ENCODE results near the gene ANXA11. TPM values are rescaled to one million over a fixed set of nuclear protein-coding genes. Genes with fewer than 3 reads are reported as not detected.

ANXA11 gene
- total RNA-seq, 1 experiment from 2014 or later: 434 TPM

- CTCF ChIA-PET: no interaction called here
- ATAC-seq: peak; percentile 55
Measured at GRCh38 chr10:80104066-80104926, 101.0 kb downstream of the ANXA11 start.

More at GRCh38 chr10:80104066-80104926, 101.0 kb downstream of the ANXA11 start:
- TF ChIP-seq EZH2 (IDR thresholded peaks at IDR 0.05; ENCODE audit: low read length, unreplicated experiment): no peak
- no peak for TF ChIP-seq EZH2phosphoT487 (IDR thresholded peaks at IDR 0.05; ENCODE audit: borderline replicate concordance, low read length)
- no peak for TF ChIP-seq CTCF (conservative IDR thresholded peaks at IDR 0.05; ENCODE audit: low read depth, low read length)
- Histone ChIP-seq H4K20me1 (ENCODE audit: low read length) (no peaks in the 10 kb centered on the region), H2AFZ (ENCODE audit: low read length) (peak overlapping the region; percentile 3; the same call in 1 of the 2 replicates), H3K27ac (ENCODE audit: low read length) (no peak overlapping the region), H3K9me3 (ENCODE audit: low read length) (peaks cover 14% of the 10 kb centered on the region), H3K9ac (ENCODE audit: low read length) (no peak overlapping the region), H3K9me2 (replicated peaks; ENCODE audit: low read length) (no peaks in the 10 kb centered on the region), H3K4me3 (ENCODE audit: low read length) (no peak overlapping the region), H3K4me1 (ENCODE audit: insufficient read depth, low read length) (peaks cover 23% of the 10 kb centered on the region), H3K79me2 (ENCODE audit: low read length) (no peaks in the 10 kb centered on the region), H3K4me2 (ENCODE audit: low read length) (no peak overlapping the region), H3K36me3 (ENCODE audit: low read depth, low read length) (peaks cover 12% of the 10 kb centered on the region; the same call in 1 of the 2 replicates), H3F3A (ENCODE audit: low read length, unreplicated experiment) (no peaks in the 10 kb centered on the region), H3K27me3 (ENCODE audit: low read length) (no peaks in the 10 kb centered on the region)
- peak; percentile 62 for DNase-seq
- intact Hi-C loops (cut with micrococcal nuclease): loop anchor here (2.0 kb wide), 1 partner anchor 15 kb away; no protein-coding TSS in a partner anchor
- POLR2A ChIA-PET (ENCODE audit: unreplicated experiment): interaction anchor here (0.6 kb wide), 1 partner anchor 80 kb away, joined by 18 read pairs; no protein-coding TSS in a partner anchor
- no TSS peak for BruUV-seq (replicated peaks)

Other genes starting within 250 kb of the ANXA11 start
- 53.7 and 68.3 TPM in 2 replicates for gene TMEM254, start 126.9 kb downstream of the ANXA11 start, total RNA-seq (2014; rRNA removed)
- 0.81 and 2.0 TPM in 2 replicates for gene PLAC9, start 72.8 kb downstream of the ANXA11 start, total RNA-seq (2014; rRNA removed)
- gene MAT1A, start 84.1 kb upstream of the ANXA11 start, total RNA-seq (2014; rRNA removed): not detected in 2 replicates
- not detected in 2 replicates for gene DYDC1, start 151.2 kb upstream of the ANXA11 start, total RNA-seq (2014; rRNA removed)
- not detected in 2 replicates for gene DYDC2, start 151.2 kb upstream of the ANXA11 start, total RNA-seq (2014; rRNA removed)
- not detected in 2 replicates for gene PRXL2A, start 203.0 kb upstream of the ANXA11 start, total RNA-seq (2014; rRNA removed)
- gene TSPAN14, start 248.8 kb upstream of the ANXA11 start, total RNA-seq (2014; rRNA removed): not detected in 2 replicates

Data from PC-3 (cell line).